MCF 10A (cell line): ENCODE measurements around the gene PI4KA. TPM values are rescaled to one million over a fixed set of nuclear protein-coding genes. Genes with fewer than 3 reads are reported as not detected.

Experiments used
- BruUV-seq: library from RNA; stranded (reverse); fragments of 400-500 nt; replicated peaks from 2 replicates; lab custom pipeline; 2021; lab: Mats Ljungman, UMichigan
- CTCF ChIA-PET: fragments of 300-600 bp; sonication (Branson Sonifier 250); formaldehyde crosslinking; extraction: SDS; loops from one replicate; lab custom pipeline; 2021; ENCODE audit warnings: antibody characterized with exemption, inconsistent platforms; lab: Yijun Ruan, JAX
- POLR2A ChIA-PET: fragments of 300-600, 350-650 bp; sonication (Branson Sonifier 250); formaldehyde crosslinking; extraction: SDS; loops from one replicate; lab custom pipeline; 2020; ENCODE audit warnings: antibody characterized with exemption, inconsistent platforms; lab: Yijun Ruan, JAX
- DNase-seq: peaks from one replicate; pipeline ENCODE4 v3.0.0-alpha.2; 2018; ENCODE audit not compliant: unreplicated experiment
- H3K27ac Mint-ChIP-seq: one replicate; pipeline ENCODE4 v1.8.0; 2022; ENCODE audit warnings: mild to moderate bottlenecking, low read depth, mixed read lengths; ENCODE audit not compliant: unreplicated experiment
- H3K27me3 Mint-ChIP-seq: one replicate; pipeline ENCODE4 v1.8.0; 2022; ENCODE audit warnings: mixed read lengths; ENCODE audit not compliant: insufficient read depth, unreplicated experiment
- H3K36me3 Mint-ChIP-seq: one replicate; pipeline ENCODE4 v1.8.0; 2022; ENCODE audit warnings: mild to moderate bottlenecking, moderate library complexity, mixed read lengths; ENCODE audit not compliant: insufficient read depth, unreplicated experiment
- H3K4me1 Mint-ChIP-seq: one replicate; pipeline ENCODE4 v1.8.0; 2022; ENCODE audit warnings: mixed read lengths; ENCODE audit not compliant: insufficient read depth, unreplicated experiment
- H3K4me3 Mint-ChIP-seq: one replicate; pipeline ENCODE4 v1.8.0; 2022; ENCODE audit warnings: mild to moderate bottlenecking, moderate library complexity, mixed read lengths; ENCODE audit not compliant: unreplicated experiment
- H3K9me3 Mint-ChIP-seq: one replicate; pipeline ENCODE4 v1.8.0; 2022; ENCODE audit warnings: mixed read lengths; ENCODE audit not compliant: unreplicated experiment
- intact Hi-C: fragments of 100-400 bp; cut with micrococcal nuclease; formaldehyde crosslinking; loops from 2 replicates; pipeline ENCODE4 v1.14.1; 2022
- total RNA-seq: library from RNA; stranded (reverse); gene quantifications from 2 replicates; pipeline ENCODE4 v1.2.3, GENCODE V29; 2022
- TF ChIP-seq, protein P1 (sequence below): fragments of 200-600 bp; IDR thresholded peaks from one replicate; pipeline ENCODE4 v1.8.0; 2022; ENCODE audit warnings: antibody characterized with exemption, mild to moderate bottlenecking; ENCODE audit not compliant: unreplicated experiment

The PI4KA gene
- total RNA-seq, 1 experiment from 2014 or later, result 39.0 TPM

DNA sequence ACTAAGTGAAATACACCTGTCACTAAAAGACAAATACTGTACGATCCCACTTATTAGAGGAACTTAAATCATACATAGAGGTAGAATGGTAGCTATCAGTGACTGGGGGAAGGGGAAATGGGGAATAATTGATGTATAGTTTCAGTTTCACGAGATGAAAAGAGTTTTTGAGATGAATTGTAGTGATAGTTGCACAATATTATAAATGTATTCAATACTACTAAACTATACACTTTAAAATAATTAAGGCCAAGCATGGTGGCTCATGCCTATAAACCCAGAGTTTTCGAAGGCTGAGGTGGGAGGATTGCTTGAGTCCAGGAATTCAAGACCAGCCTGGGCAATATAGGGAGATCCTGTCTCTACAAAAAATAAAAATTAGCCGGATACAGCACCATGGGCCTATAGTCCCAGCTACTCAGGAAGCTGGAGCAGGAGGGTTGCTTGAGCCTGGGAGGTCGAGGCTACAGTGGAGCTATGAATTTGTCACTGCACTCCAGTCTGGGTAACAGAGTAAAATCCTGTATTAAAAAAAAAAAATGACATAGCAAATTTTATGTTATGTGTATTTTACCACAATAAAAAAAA, 44.3 kb downstream of the PI4KA start:
- ChIA-PET POLR2A (no interaction called here), CTCF (interaction anchor here (0.6 to 0.7 kb wide), 3 partner anchors 10 to 73 kb away, joined by 3 read pairs; no protein-coding TSS in a partner anchor)
- Mint-ChIP-seq H3K36me3 (peaks cover 94% of the 10 kb centered on the region), H3K27ac (peak overlapping the region; percentile 16), H3K27me3 (no peaks in the 10 kb centered on the region), H3K4me3 (no peak overlapping the region), H3K9me3 (no peaks in the 10 kb centered on the region), H3K4me1 (no peaks in the 10 kb centered on the region)
- BruUV-seq, result no TSS peak
- intact Hi-C loops, result no loop called here
- TF ChIP-seq, protein P1, sequence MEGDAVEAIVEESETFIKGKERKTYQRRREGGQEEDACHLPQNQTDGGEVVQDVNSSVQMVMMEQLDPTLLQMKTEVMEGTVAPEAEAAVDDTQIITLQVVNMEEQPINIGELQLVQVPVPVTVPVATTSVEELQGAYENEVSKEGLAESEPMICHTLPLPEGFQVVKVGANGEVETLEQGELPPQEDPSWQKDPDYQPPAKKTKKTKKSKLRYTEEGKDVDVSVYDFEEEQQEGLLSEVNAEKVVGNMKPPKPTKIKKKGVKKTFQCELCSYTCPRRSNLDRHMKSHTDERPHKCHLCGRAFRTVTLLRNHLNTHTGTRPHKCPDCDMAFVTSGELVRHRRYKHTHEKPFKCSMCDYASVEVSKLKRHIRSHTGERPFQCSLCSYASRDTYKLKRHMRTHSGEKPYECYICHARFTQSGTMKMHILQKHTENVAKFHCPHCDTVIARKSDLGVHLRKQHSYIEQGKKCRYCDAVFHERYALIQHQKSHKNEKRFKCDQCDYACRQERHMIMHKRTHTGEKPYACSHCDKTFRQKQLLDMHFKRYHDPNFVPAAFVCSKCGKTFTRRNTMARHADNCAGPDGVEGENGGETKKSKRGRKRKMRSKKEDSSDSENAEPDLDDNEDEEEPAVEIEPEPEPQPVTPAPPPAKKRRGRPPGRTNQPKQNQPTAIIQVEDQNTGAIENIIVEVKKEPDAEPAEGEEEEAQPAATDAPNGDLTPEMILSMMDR, result no peak
- no peak for DNase-seq

DNA sequence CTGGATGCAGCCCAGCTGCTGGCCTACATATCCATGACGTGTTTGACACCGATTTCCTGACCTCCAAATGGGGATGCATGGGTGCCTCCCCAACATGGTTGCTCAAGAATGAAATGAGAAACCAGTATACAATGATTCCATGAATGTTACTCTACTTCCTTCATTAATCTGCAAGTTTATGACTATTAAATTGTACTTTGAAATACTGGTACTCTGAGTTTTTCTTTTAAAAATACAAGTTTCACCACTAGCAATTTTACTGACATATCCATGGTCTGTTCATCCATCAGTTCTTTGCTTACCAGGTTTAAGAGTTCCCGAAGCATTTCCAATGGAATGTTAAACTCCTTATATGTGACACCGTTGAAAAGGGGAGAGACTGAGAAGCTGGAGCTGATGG, 45.6 kb downstream of the PI4KA start:
- DNase-seq, result no peak
- Mint-ChIP-seq H3K4me3 (no peak overlapping the region), H3K36me3 (peaks cover 92% of the 10 kb centered on the region), H3K27ac (no peak overlapping the region), H3K9me3 (no peaks in the 10 kb centered on the region), H3K27me3 (no peaks in the 10 kb centered on the region), H3K4me1 (no peaks in the 10 kb centered on the region)
- BruUV-seq, result no TSS peak
- TF ChIP-seq, protein P1, result no peak
- POLR2A ChIA-PET, result no interaction called here
- CTCF ChIA-PET, result interaction anchor here (0.6 kb wide), 1 partner anchor 562 kb away, joined by 3 read pairs; no protein-coding TSS in a partner anchor
- intact Hi-C loops, result no loop called here

DNA sequence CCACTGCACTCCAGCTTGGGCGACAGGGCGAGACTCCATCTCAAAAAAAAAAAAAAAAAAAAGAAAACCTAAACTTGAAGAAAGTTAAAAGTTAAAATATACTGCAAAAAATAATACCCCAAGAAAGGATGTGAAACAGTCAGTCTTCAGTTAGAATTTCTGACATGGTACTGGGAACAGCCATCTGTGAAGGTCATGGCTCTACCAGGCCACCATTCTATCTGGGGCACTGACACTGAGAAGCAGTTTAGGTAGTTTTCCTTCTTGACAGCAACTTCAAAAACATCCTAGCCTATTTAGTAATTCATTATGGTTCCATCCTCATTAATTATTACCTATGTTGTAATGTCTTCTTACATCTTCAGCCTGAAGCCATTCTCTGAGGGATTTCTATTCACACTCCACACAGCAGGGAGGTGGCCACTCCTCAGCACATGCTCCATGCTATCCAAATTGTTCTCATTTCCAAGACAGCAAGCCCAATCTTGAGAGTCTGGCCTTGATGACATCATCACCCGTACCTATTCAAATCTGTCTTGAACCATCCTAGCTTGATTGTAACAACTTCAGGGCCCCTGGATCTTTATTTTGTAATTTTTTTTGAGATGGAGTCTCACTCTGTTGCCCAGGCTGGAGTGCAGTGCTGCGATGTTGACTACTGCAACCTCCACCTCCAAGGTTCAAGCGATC, 46.5 kb downstream of the PI4KA start:
- Mint-ChIP-seq H3K9me3 (no peaks in the 10 kb centered on the region), H3K4me1 (peaks cover 6% of the 10 kb centered on the region), H3K4me3 (no peak overlapping the region), H3K27me3 (no peaks in the 10 kb centered on the region), H3K27ac (no peak overlapping the region), H3K36me3 (peaks cover 92% of the 10 kb centered on the region)
- TF ChIP-seq, protein P1, result no peak
- no TSS peak for BruUV-seq
- POLR2A ChIA-PET, result interaction anchor here (0.6 kb wide), 1 partner anchor 33 kb away, joined by 3 read pairs; no protein-coding TSS in a partner anchor
- CTCF ChIA-PET, result interaction anchor here (1.0 kb wide), 1 partner anchor 28 kb away, joined by 3 read pairs; no protein-coding TSS in a partner anchor
- DNase-seq, result no peak
- intact Hi-C loops, result no loop called here

DNA sequence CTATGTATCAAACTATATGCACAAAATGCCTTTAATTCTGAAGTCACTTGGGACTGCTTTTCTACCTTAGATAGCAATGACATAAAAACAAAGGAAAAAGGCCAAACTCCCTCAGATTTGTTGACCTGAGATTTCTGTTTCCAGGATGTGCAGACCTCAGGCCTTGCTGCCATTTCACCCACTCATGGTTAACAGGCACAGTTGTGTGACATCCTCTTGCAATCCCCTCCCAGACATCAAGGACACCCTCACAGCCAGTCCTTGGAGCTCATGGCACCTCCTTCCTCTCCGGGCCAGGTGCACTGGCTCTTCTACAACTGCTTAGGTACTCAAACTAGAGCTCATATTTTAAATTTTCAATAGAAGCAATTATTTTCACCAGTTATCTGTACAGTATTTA, 47.4 kb downstream of the PI4KA start:
- H3K36me3 Mint-ChIP-seq, result peaks cover 92% of the 10 kb centered on the region
- POLR2A ChIA-PET, result interaction anchor here (0.6 kb wide), 2 partner anchors 34 to 106 kb away, joined by 3 read pairs; partner anchors contain the start of gene CRKL
- intact Hi-C loops, result no loop called here

More for the DNA sequence above, 47.4 kb downstream of the PI4KA start:
- CTCF ChIA-PET, result interaction anchor here (1.0 kb wide), 1 partner anchor 27 kb away, joined by 3 read pairs; no protein-coding TSS in a partner anchor
- Mint-ChIP-seq H3K27ac (no peak overlapping the region), H3K9me3 (no peaks in the 10 kb centered on the region), H3K27me3 (no peaks in the 10 kb centered on the region), H3K4me3 (no peak overlapping the region), H3K4me1 (peaks cover 10% of the 10 kb centered on the region)
- TF ChIP-seq, protein P1, result no peak
- no TSS peak for BruUV-seq
- DNase-seq, result no peak
